Panc1 (cell line): Measurements from ENCODE around the gene FAM110C. TPM values are rescaled to one million over a fixed set of nuclear protein-coding genes. Genes with fewer than 3 reads are reported as not detected.

Source experiments
- ATAC-seq: fragments of 200-7000 bp; cut with Tn5 transposase; 2 replicates; pipeline ENCODE4 v1.9.1; 2020; ENCODE audit warnings: mild to moderate bottlenecking, moderate library complexity
- BruUV-seq: library from RNA; stranded (reverse); fragments of 400-500 nt; replicated peaks from 2 replicates; lab custom pipeline; 2021; lab: Mats Ljungman, UMichigan
- CTCF ChIA-PET: fragments of 300-600 bp; sonication (Branson Sonifier 250); formaldehyde crosslinking; loops from one replicate; lab custom pipeline; 2022; ENCODE audit warnings: antibody characterized with exemption; lab: Charles Lee
- POLR2A ChIA-PET: fragments of 300-600 bp; sonication (Branson Sonifier 250); formaldehyde crosslinking; loops from one replicate; lab custom pipeline; 2022; ENCODE audit warnings: antibody characterized with exemption; lab: Charles Lee
- DNase-seq: peaks from one replicate; pipeline ENCODE4 v3.0.0-alpha.2; 2010; ENCODE audit warnings: low read depth, low spot score
- H3K27ac ChIP-seq: 2 replicates; pipeline ENCODE4 v1.5.1; 2011; ENCODE audit warnings: mild to moderate bottlenecking, low read length, inconsistent platforms
- H3K27me3 ChIP-seq: fragments of 200-500 bp; sonication (Bioruptor generic); 2 replicates; pipeline ENCODE4 v1.6.0; 2014; ENCODE audit warnings: low read length, inconsistent platforms; ENCODE audit not compliant: control insufficient read depth, insufficient read depth
- H3K36me3 ChIP-seq: fragments of 200-500 bp; sonication (Bioruptor generic); 2 replicates; pipeline ENCODE4 v1.5.1; 2014; ENCODE audit warnings: inconsistent platforms, mild to moderate bottlenecking, low read length, moderate library complexity; ENCODE audit not compliant: control insufficient read depth, insufficient read depth
- H3K4me1 ChIP-seq: 2 replicates; pipeline ENCODE4 v1.5.1; 2011; ENCODE audit warnings: inconsistent platforms, mild to moderate bottlenecking, low read length, moderate library complexity; ENCODE audit not compliant: control insufficient read depth, insufficient read depth
- H3K4me3 ChIP-seq, 2 experiments: 2 replicates each; pipeline ENCODE4 v1.5.1; 2011 to 2012; ENCODE audit warnings: low read depth in 2 of 2, low read length in 2 of 2, mild to moderate bottlenecking in 2 of 2, inconsistent platforms in 1 of 2, moderate library complexity in 1 of 2
- H3K9me3 ChIP-seq: fragments of 200-500 bp; sonication (Bioruptor generic); 2 replicates; pipeline ENCODE4 v1.5.1; 2014; ENCODE audit warnings: low read depth, mild to moderate bottlenecking, inconsistent platforms, low read length, moderate library complexity; ENCODE audit not compliant: control insufficient read depth, insufficient read depth
- CTCF ChIP-seq: fragments of 450-650 bp; IDR thresholded peaks from 2 replicates; pipeline ENCODE4 v1.5.1; 2017; ENCODE audit warnings: mild to moderate bottlenecking
- POLR2AphosphoS5 ChIP-seq: IDR thresholded peaks from 2 replicates; pipeline ENCODE4 v1.6.1; 2012; ENCODE audit warnings: mild to moderate bottlenecking, low read depth, low read length, moderate library complexity
- REST ChIP-seq, 2 experiments: IDR thresholded peaks; 2 replicates each; pipeline ENCODE4 v1.6.1; 2011 to 2012; ENCODE audit warnings: low read depth in 2 of 2, control low read depth in 1 of 2, low read length in 1 of 2, mild to moderate bottlenecking in 1 of 2, moderate library complexity in 1 of 2; ENCODE audit not compliant: insufficient read depth in 1 of 2
- SIN3A ChIP-seq: IDR thresholded peaks from 2 replicates; pipeline ENCODE4 v1.6.1; 2012; ENCODE audit warnings: low read depth, mild to moderate bottlenecking, low read length, moderate library complexity, borderline replicate concordance; ENCODE audit not compliant: insufficient read depth
- TCF7L2 ChIP-seq: IDR thresholded peaks from 2 replicates; pipeline ENCODE4 v1.6.1; 2011; ENCODE audit warnings: mild to moderate bottlenecking, low read depth, low read length, inconsistent platforms
- in situ Hi-C: cut with HindIII; loops from 2 replicates; pipeline ENCODE4 v1.10.0; 2016; ENCODE audit warnings: low sequenced_read_pairs, low pct_unique_long_range_greater_than_20kb
- intact Hi-C: fragments of 100-400 bp; cut with micrococcal nuclease; formaldehyde crosslinking; loops from one replicate; pipeline ENCODE4 v1.10.0; 2022; ENCODE audit not compliant: unreplicated experiment
- total RNA-seq: library from RNA; stranded (reverse); gene quantifications from one replicate; pipeline ENCODE4 v1.2.1, GENCODE V29; 2021; ENCODE audit not compliant: unreplicated experiment

Gene FAM110C
- total RNA-seq, 1 experiment from 2014 or later: 0.13 TPM

GRCh38 chr2:90645-91312, 44.5 kb upstream of the FAM110C start:
- POLR2A ChIA-PET: no interaction called here
- Histone ChIP-seq H3K4me3 (no peak overlapping the region), H3K27ac (no peak overlapping the region), H3K9me3 (no peaks in the 10 kb centered on the region), H3K27me3 (no peaks in the 10 kb centered on the region), H3K4me1 (no peaks in the 10 kb centered on the region), H3K36me3 (no peaks in the 10 kb centered on the region)
- in situ Hi-C loops (no loop called here), intact Hi-C loops (no loop called here)
- ATAC-seq (no peak), DNase-seq (no peak)
- CTCF ChIA-PET: no interaction called here
- no TSS peak for BruUV-seq
- TF ChIP-seq REST (IDR thresholded peaks at IDR 0.05; ENCODE audit: insufficient read depth in 1 of 2, low read depth in 2 of 2, low read length in 1 of 2): no peak
- no peak for TF ChIP-seq CTCF
- TF ChIP-seq SIN3A: no peak
- TF ChIP-seq POLR2AphosphoS5: no peak
- TF ChIP-seq TCF7L2: no peak

GRCh38 chr2:85761-86160, 39.5 kb upstream of the FAM110C start:
- Histone ChIP-seq H3K36me3 (no peaks in the 10 kb centered on the region), H3K27ac (no peak overlapping the region), H3K4me3 (no peak overlapping the region), H3K9me3 (no peaks in the 10 kb centered on the region), H3K4me1 (no peaks in the 10 kb centered on the region), H3K27me3 (no peaks in the 10 kb centered on the region; the same call in 1 of the 2 replicates)
- CTCF ChIA-PET: interaction anchor here (0.6 kb wide), 1 partner anchor 21 kb away, joined by 4 read pairs; no protein-coding TSS in a partner anchor
- DNase-seq: no peak
- TF ChIP-seq REST (IDR thresholded peaks at IDR 0.05; ENCODE audit: insufficient read depth in 1 of 2, low read depth in 2 of 2, low read length in 1 of 2) (no peak), TCF7L2 (no peak), CTCF (no peak), POLR2AphosphoS5 (no peak), SIN3A (no peak)
- no peak for ATAC-seq
- in situ Hi-C loops (no loop called here), intact Hi-C loops (no loop called here)
- POLR2A ChIA-PET: no interaction called here
- BruUV-seq: no TSS peak
